NT2/D1 (cell line): ENCODE results near the gene SLC1A2.

Experiments used
- YY1 ChIP-seq: IDR thresholded peaks from 2 replicates; pipeline ENCODE4 v1.6.1; 2011; ENCODE audit not compliant: insufficient read length, insufficient read depth
- ZNF274 ChIP-seq: IDR thresholded peaks from 2 replicates; pipeline ENCODE4 v1.6.1; 2011; ENCODE audit warnings: mild to moderate bottlenecking, low read depth, low read length

GRCh38 chr11:35214792-35215193 is 204.6 kb downstream of the SLC1A2 start:
- TF ChIP-seq YY1 (no peak), ZNF274 (no peak)
